Panc1 (cell line): ENCODE data around the gene NT5C1A. TPM values are rescaled to one million over a fixed set of nuclear protein-coding genes. Genes with fewer than 3 reads are reported as not detected.

Source experiments
- ATAC-seq: fragments of 200-7000 bp; cut with Tn5 transposase; 2 replicates; pipeline ENCODE4 v1.9.1; 2020; ENCODE audit warnings: mild to moderate bottlenecking, moderate library complexity
- BruUV-seq: library from RNA; stranded (reverse); fragments of 400-500 nt; replicated peaks from 2 replicates; lab custom pipeline; 2021; lab: Mats Ljungman, UMichigan
- CTCF ChIA-PET: fragments of 300-600 bp; sonication (Branson Sonifier 250); formaldehyde crosslinking; loops from one replicate; lab custom pipeline; 2022; ENCODE audit warnings: antibody characterized with exemption; lab: Charles Lee
- POLR2A ChIA-PET: fragments of 300-600 bp; sonication (Branson Sonifier 250); formaldehyde crosslinking; loops from one replicate; lab custom pipeline; 2022; ENCODE audit warnings: antibody characterized with exemption; lab: Charles Lee
- DNase-seq: peaks from one replicate; pipeline ENCODE4 v3.0.0-alpha.2; 2010; ENCODE audit warnings: low read depth, low spot score
- H3K27ac ChIP-seq: 2 replicates; pipeline ENCODE4 v1.5.1; 2011; ENCODE audit warnings: mild to moderate bottlenecking, low read length, inconsistent platforms
- H3K27me3 ChIP-seq: fragments of 200-500 bp; sonication (Bioruptor generic); 2 replicates; pipeline ENCODE4 v1.6.0; 2014; ENCODE audit warnings: low read length, inconsistent platforms; ENCODE audit not compliant: control insufficient read depth, insufficient read depth
- H3K36me3 ChIP-seq: fragments of 200-500 bp; sonication (Bioruptor generic); 2 replicates; pipeline ENCODE4 v1.5.1; 2014; ENCODE audit warnings: inconsistent platforms, mild to moderate bottlenecking, low read length, moderate library complexity; ENCODE audit not compliant: control insufficient read depth, insufficient read depth
- H3K4me1 ChIP-seq: 2 replicates; pipeline ENCODE4 v1.5.1; 2011; ENCODE audit warnings: inconsistent platforms, mild to moderate bottlenecking, low read length, moderate library complexity; ENCODE audit not compliant: control insufficient read depth, insufficient read depth
- H3K4me3 ChIP-seq, 2 experiments: 2 replicates each; pipeline ENCODE4 v1.5.1; 2011 to 2012; ENCODE audit warnings: low read depth in 2 of 2, low read length in 2 of 2, mild to moderate bottlenecking in 2 of 2, inconsistent platforms in 1 of 2, moderate library complexity in 1 of 2
- H3K9me3 ChIP-seq: fragments of 200-500 bp; sonication (Bioruptor generic); 2 replicates; pipeline ENCODE4 v1.5.1; 2014; ENCODE audit warnings: low read depth, mild to moderate bottlenecking, inconsistent platforms, low read length, moderate library complexity; ENCODE audit not compliant: control insufficient read depth, insufficient read depth
- CTCF ChIP-seq: fragments of 450-650 bp; IDR thresholded peaks from 2 replicates; pipeline ENCODE4 v1.5.1; 2017; ENCODE audit warnings: mild to moderate bottlenecking
- POLR2AphosphoS5 ChIP-seq: IDR thresholded peaks from 2 replicates; pipeline ENCODE4 v1.6.1; 2012; ENCODE audit warnings: mild to moderate bottlenecking, low read depth, low read length, moderate library complexity
- REST ChIP-seq, 2 experiments: IDR thresholded peaks; 2 replicates each; pipeline ENCODE4 v1.6.1; 2011 to 2012; ENCODE audit warnings: low read depth in 2 of 2, control low read depth in 1 of 2, low read length in 1 of 2, mild to moderate bottlenecking in 1 of 2, moderate library complexity in 1 of 2; ENCODE audit not compliant: insufficient read depth in 1 of 2
- SIN3A ChIP-seq: IDR thresholded peaks from 2 replicates; pipeline ENCODE4 v1.6.1; 2012; ENCODE audit warnings: low read depth, mild to moderate bottlenecking, low read length, moderate library complexity, borderline replicate concordance; ENCODE audit not compliant: insufficient read depth
- TCF7L2 ChIP-seq: IDR thresholded peaks from 2 replicates; pipeline ENCODE4 v1.6.1; 2011; ENCODE audit warnings: mild to moderate bottlenecking, low read depth, low read length, inconsistent platforms
- in situ Hi-C: cut with HindIII; loops from 2 replicates; pipeline ENCODE4 v1.10.0; 2016; ENCODE audit warnings: low sequenced_read_pairs, low pct_unique_long_range_greater_than_20kb
- intact Hi-C: fragments of 100-400 bp; cut with micrococcal nuclease; formaldehyde crosslinking; loops from one replicate; pipeline ENCODE4 v1.10.0; 2022; ENCODE audit not compliant: unreplicated experiment
- total RNA-seq: library from RNA; stranded (reverse); gene quantifications from one replicate; pipeline ENCODE4 v1.2.1, GENCODE V29; 2021; ENCODE audit not compliant: unreplicated experiment

Gene NT5C1A
- total RNA-seq, 1 experiment from 2014 or later = not detected

- H3K36me3 ChIP-seq = no peaks in the 10 kb centered on the region
- H3K27me3 ChIP-seq = peaks cover 18% of the 10 kb centered on the region
- POLR2A ChIA-PET = interaction anchor here (0.7 kb wide), 1 partner anchor 242 kb away, joined by 3 read pairs; no protein-coding TSS in a partner anchor
- no peak for ATAC-seq
- H3K27ac ChIP-seq = no peak overlapping the region
- intact Hi-C loops (no loop called here), in situ Hi-C loops (no loop called here)
- CTCF ChIA-PET = no interaction called here
- no peak overlapping the region for H3K4me3 ChIP-seq
- H3K4me1 ChIP-seq = peaks cover 3% of the 10 kb centered on the region; the same call in 1 of the 2 replicates
- DNase-seq = no peak
- BruUV-seq = no TSS peak
- TF ChIP-seq REST (IDR thresholded peaks at IDR 0.05; ENCODE audit: insufficient read depth in 1 of 2, low read depth in 2 of 2, low read length in 1 of 2) (no peak), POLR2AphosphoS5 (no peak), SIN3A (no peak), TCF7L2 (no peak), CTCF (no peak)
- no peaks in the 10 kb centered on the region for H3K9me3 ChIP-seq
Measured at GRCh38 chr1:39695016-39695415, 23.1 kb upstream of the NT5C1A start.

- intact Hi-C loops (no loop called here), in situ Hi-C loops (no loop called here)
- no peaks in the 10 kb centered on the region for H3K36me3 ChIP-seq
- no TSS peak for BruUV-seq
- peaks cover 3% of the 10 kb centered on the region; the same call in 1 of the 2 replicates for H3K4me1 ChIP-seq
- ChIA-PET CTCF (no interaction called here), POLR2A (no interaction called here)
- DNase-seq = no peak
- no peak for TF ChIP-seq SIN3A
- no peak for TF ChIP-seq TCF7L2
- H3K9me3 ChIP-seq = no peaks in the 10 kb centered on the region
- H3K27me3 ChIP-seq = peaks cover 20% of the 10 kb centered on the region
- H3K27ac ChIP-seq = no peak overlapping the region
- no peak overlapping the region for H3K4me3 ChIP-seq
- ATAC-seq = no peak
Measured at GRCh38 chr1:39694026-39694425, 22.1 kb upstream of the NT5C1A start.
